22Rv1 (cell line): ENCODE results near the gene ADGRA1.

Experiments
- ZFX ChIP-seq: fragments of 450-650 bp; IDR thresholded peaks from 2 replicates; pipeline ENCODE4 v1.6.1; 2017; ENCODE audit warnings: antibody characterized with exemption, borderline replicate concordance
- TF ChIP-seq, protein P1 (sequence below): fragments of 450-650 bp; IDR thresholded peaks from 2 replicates; pipeline ENCODE4 v1.5.1; 2017; ENCODE audit warnings: mild to moderate bottlenecking

DNA sequence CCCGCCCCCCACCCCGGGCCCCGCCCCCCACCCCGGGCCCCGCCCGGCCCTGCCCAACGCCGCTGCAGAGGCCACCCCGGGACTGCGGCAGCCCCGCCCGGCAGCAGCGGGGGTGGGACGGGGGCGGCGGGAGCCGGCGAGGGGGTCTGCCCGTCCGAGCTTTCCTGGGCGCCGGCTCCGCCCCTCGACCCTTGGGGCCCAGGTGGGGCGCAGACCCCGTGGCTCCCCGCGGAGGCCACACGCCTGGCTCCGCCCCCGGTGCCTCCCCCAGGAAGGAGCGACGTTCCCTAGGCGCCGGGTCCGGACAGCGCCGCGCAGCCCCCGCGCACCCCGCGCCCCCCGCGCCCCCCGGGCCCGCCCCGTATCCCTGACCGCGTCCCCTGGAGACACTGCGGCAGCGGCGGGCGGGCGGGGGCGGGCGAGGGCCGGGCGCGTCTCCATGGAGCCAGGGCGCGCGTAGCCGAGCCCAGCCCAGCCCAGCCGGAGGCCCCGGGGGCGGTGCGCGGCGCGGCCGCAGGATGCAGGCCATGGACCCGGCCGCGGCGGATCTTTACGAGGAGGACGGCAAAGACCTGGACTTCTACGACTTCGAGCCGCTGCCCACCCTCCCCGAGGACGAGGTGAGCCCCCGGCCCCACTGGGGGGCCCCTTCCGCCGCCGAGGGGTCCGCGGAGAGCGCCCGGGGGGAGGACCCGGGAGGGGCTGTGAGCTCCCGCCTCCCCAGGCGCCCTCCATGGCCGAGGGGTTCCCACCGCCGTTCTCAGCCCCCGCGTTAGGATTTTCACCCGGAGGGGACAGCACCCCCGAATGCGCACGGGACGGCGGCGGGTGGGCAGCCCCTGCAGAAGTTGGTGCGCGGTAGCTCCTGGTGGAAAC, 72.5 kb downstream of the ADGRA1 start, which contains the start of gene KNDC1:
- TF ChIP-seq, protein P1, sequence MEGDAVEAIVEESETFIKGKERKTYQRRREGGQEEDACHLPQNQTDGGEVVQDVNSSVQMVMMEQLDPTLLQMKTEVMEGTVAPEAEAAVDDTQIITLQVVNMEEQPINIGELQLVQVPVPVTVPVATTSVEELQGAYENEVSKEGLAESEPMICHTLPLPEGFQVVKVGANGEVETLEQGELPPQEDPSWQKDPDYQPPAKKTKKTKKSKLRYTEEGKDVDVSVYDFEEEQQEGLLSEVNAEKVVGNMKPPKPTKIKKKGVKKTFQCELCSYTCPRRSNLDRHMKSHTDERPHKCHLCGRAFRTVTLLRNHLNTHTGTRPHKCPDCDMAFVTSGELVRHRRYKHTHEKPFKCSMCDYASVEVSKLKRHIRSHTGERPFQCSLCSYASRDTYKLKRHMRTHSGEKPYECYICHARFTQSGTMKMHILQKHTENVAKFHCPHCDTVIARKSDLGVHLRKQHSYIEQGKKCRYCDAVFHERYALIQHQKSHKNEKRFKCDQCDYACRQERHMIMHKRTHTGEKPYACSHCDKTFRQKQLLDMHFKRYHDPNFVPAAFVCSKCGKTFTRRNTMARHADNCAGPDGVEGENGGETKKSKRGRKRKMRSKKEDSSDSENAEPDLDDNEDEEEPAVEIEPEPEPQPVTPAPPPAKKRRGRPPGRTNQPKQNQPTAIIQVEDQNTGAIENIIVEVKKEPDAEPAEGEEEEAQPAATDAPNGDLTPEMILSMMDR: no peak
- TF ChIP-seq ZFX: no peak
